GM15510 (cell line): ENCODE results near the gene SIRT7.

Source experiments
- POLR2A ChIP-seq: IDR thresholded peaks from 3 replicates; pipeline ENCODE4 v1.6.1; 2011; ENCODE audit warnings: borderline replicate concordance; ENCODE audit not compliant: insufficient read length; ENCODE audit errors: extremely low read depth

SIRT7 gene

DNA sequence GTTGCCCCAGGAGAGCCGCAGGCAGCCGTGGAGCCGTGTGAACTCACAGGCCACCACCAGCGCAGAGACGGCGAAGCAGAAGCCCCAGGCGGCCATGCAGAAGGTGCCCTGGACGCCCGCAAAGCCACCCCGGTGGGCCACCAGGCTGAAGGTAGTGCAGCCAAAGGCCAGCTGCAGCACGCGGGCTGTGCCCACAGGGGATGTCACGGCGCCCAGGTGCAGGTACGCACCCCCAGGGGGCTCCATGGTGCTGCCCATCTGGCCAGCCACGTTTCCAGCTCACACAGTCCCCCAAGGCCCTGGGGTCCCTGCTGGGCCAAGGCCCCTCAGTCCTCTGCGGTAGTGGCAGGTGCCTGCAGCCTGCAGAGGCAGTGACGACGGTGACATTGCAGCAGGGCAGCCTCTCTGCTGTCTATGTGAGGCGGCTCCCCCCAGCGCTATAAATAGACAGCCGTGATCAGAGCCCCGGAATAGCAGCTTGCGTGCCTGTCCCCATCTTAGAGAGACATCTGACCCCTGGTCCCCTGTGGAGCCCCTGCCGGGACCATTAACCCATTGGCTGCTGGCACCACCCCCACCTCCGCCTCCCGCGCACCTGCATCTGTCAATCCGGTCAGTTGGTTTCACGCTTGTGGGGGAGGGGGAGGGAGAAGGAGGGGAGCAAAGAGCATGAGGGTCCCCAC lies 23.6 kb upstream of the SIRT7 start:
- no peak for TF ChIP-seq POLR2A

DNA sequence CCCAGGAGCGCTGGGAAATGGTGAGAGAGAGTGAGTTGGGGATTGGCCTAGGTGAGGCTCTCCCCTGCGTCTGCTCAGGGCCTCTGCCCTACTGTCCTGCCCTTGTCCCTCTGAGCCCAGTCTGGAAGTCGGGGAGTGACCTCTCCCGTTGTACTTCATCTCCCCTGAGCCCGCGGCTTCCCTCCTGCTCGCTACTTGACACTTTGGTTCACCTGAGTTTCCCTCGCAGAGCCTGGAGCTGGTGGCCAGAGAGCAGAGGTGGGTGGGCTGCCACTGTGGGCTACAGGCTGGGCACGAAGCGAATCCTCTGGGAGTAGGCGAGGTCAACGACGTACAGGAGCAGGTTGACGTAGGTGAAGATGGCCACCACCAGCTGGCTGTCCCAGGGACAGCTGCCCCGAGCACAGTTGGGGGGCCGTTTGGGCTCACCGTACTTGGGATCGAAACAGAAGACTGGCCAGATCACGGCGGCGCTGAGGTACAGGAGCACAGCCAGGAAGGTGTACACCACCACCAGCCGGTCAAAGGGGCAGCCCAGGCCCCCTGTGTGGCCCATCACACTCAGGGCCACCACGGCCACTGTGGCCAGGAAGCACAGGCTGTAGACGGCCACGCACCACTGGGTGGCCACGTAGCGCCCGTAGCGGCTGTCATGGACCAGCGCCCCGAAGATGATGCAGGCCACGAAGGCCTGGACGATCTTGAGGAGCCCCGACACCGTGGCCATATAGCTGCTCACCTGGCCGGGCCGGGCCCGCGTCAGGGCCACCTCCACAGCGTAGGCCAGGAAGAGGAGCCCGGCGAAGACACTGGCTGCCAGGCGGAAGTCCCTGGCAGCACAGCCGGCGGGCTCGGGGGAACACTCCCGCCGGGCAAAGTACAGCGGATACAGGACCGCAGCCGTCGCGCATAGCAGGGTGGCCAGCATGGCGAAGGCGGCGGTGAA lies 22.8 kb upstream of the SIRT7 start:
- TF ChIP-seq POLR2A, result no peak

DNA sequence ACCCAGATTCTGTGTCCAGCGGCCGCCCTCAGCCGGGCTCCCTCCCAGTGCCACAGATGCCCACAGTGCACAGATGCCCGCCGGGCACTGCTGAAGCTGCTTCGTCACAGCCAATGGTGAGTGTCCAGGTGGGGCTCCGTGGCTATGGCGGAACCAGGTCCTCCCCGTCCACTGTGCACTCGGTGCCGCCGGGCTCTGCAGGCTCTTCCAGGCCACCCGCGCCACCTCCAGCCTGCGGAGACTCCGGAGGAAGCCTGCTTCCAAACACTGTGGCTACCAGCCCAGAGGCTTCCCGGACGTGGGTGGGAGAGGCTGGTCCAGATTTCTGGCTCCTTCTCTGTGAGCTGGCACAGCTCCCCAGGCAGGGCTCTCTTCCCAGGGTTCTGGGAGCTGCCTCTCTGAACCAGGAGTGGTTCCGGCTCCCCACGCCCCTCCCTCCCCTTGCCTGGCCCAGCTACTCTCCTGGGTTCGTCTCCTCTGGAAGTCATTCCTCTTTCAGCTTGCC lies 22.0 kb upstream of the SIRT7 start:
- no peak for TF ChIP-seq POLR2A

DNA sequence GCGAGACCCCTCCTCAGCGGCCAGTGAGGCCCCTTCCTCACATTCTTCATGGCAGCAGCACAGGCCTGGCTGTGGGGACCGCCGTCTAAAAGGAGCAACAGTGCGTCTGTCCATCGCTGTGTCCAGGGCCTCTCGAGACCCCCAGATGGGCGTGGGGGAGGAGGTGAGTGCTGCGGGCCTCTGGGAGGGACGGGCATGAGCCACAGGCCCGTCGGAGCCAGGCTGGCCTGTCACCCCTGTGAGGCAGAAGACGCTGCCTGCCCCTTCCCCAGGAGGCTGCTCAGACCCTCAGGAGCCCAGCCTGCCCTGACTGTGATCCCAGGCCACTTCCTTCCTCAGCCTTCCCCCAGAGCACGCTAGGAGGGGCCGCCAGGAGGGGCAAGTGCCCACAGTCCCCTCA lies 21.2 kb upstream of the SIRT7 start:
- TF ChIP-seq POLR2A, result no peak

DNA sequence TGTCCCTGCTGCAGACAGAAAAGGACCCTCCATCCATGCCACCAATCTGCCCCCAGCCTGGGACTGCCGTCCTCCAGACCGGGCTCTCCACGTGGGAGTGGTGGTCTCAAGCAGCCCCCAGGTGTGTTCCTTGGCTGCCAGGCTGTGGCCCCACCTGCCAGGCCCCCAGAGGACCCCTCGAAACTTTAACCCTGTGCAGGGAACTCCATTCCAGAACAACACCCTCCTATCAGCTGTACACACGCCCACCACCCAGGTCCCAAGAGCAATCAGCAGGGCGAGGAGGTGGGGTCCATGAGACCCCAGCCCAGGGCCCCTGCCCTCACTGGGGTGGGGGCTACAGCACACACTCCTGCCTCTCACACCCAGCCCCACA lies 17.7 kb upstream of the SIRT7 start:
- TF ChIP-seq POLR2A, result no peak

DNA sequence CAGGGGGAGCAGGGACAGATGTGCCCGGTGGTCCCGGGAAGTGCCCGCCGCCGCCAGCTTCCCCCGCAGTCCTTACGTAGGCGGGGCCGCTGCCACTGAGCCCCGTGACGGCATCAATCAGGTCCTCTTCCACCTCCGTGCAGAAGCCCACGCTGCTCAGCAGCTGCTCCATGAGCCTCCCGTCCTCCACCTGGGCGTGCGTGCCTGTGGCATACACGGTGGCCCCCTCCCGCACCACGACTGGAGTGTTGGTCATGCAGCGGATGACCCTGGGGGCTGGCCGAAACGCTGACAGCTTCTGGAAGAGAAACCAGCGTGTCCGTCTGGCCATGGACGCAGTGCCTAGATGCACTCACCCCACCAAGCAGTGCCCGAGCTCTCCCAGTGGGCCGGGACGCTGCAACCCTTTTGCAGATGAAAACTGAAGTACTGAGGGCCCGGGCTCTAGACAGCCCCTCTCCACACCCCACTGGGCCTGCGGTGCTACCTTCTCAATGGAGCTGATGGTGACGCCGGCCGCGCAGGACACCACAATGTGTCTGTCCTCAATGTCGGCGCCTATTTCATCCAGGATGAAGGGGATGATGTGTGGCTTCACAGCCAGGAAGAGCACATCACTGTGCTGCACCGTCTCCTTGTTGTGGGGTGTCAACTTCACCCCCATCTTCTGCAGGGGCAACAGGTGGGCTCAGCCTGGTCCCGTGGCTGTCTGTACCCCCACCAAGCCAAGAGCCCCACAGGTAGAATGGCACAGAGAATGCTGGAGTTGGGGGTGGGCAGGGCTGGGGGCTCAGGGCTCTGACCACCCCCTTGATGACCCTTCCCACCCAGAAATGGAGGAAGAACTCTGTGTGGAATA lies 17.1 kb upstream of the SIRT7 start:
- TF ChIP-seq POLR2A, result no peak

DNA sequence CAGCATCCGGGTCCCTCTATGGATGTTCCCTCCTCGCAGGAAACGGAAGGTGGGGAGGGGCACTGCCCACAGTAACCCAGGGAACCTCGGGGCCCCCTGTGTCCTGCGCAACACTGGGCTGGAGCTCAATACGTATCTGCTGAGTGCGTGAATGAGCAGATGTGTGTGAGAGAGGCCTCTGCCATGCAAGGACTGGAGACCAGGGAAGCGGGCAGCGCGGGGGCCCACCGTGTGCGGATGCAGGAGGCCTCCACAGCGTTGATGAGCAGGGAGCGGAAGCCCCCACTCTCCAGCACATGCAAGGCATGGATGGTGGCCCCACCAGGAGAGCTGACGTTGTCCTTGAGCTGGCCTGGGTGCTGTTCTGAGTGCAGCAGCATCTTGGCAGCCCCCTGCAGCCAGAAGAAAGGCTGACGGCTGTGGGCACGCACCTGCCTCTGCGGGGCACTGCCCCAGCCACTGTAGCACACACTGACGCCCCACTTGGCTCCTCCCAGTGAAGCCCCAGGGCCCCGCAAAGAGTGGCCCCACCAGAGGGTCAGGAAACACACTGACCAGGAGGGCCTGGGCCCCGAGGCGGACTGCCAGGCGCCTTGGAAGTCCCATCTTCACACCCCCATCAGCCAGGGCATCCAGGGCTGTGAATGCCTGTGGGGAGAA lies 16.3 kb upstream of the SIRT7 start:
- no peak for TF ChIP-seq POLR2A

DNA sequence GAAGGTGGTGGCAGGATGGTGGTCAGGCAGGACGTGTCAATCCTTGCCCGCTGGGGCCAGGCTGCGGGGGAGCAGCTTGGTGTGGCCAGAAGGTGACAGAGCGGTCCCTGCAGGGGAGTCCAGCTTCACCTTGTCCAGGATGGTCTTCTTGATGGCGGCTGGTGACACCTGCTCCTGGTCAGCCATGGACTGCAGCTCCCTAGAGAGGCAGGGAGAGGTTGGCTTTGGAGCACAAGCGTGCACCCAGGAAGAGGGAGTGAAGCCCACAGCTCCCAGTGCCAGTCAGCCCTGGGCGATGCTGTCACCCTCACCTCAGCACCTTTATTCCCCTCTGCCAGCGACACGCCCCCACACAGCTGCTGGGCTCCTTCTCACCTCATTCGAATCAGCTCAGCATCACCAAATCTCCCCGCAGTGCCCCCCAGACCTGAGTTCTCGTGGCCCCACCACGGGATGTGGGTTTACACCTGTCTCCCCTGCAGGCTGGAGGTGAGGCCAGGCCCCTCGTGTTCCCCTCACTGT lies 15.3 kb upstream of the SIRT7 start:
- TF ChIP-seq POLR2A, result peak; percentile 11

DNA sequence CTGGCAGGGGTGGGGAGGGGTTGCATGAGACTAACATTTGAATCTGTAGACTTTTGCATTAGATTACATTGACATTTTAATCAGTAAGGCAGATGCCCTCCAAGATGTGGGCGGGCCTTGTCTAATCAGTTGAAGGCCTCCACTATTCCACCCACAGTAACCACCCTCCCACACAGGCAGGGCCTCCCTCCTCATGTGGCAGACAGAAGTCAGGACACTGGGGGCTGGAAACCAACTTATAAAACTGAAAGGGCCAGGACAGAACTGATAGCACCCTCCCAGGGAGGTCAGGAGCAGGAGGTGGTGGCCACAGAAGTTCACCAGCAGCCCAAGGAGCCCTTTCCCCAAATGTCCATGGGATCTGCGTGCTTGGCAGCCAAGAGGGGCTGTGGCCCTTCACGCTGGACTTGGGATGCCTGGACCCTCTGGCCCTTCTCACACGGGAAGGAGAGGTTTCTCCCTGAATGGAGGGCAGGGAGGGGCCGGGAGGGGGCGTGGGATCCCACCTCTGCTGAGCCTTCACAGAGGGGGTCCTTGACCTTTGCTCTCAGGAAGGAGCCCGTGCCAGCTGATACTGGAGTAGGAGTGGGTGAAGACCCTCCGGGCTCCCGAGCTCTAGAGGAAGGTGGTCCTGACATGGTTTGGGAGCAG lies 14.5 kb upstream of the SIRT7 start:
- no peak for TF ChIP-seq POLR2A

DNA sequence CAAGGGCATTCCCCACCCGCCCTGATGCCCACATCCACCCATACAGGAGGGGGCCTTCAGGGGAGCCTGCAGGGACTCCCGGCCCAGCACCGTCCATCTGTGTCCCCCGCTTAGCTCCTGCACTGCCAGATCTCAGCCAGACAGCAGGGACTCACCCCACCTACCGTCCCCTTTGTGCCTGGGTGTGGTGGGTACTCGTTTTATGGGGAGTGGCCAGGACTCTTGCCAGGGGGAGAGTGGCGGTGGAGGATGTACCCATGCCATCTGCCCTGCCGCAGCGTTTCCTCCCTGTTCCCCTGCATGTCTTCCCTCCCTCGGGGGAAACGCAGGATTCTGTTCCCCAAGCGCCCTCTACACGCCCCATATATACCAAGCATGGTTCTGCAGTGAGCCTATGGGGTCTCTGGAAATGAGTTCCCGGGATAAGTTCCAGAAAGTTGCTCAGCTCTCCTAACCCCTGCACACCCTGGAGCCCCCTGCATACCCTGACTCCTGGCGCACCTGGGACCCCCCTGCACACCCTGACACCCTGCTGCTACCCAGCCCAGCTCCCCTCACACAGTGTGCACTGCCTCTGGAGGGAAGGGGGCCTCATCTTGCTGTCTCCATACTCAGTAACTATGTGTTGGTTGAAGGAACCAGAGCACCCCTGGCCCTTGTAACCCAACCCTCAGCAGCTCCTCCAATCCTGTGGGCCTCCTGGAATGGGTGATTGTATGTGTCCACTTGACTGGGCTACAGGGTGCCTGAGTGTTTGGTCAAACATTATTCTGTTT lies 13.8 kb upstream of the SIRT7 start:
- no peak for TF ChIP-seq POLR2A

DNA sequence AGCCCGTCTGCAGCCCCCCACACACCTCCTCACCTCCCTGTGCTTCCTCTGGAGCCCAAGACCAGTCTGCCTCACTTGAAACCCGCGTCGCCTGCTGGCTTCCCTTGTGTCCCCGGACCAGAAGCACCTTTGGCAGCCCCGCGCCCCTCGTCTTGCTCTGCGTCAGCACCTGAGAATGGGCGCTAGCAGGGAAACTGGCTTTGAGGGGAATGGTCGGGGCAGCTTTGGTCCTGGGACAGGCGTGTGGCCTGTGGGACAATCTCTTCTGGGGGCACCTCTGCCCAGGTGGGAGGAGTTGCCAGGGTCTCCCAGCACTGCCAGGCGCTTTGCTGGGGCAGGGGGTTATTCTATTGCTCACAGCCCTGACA lies 13.2 kb upstream of the SIRT7 start:
- TF ChIP-seq POLR2A, result no peak

DNA sequence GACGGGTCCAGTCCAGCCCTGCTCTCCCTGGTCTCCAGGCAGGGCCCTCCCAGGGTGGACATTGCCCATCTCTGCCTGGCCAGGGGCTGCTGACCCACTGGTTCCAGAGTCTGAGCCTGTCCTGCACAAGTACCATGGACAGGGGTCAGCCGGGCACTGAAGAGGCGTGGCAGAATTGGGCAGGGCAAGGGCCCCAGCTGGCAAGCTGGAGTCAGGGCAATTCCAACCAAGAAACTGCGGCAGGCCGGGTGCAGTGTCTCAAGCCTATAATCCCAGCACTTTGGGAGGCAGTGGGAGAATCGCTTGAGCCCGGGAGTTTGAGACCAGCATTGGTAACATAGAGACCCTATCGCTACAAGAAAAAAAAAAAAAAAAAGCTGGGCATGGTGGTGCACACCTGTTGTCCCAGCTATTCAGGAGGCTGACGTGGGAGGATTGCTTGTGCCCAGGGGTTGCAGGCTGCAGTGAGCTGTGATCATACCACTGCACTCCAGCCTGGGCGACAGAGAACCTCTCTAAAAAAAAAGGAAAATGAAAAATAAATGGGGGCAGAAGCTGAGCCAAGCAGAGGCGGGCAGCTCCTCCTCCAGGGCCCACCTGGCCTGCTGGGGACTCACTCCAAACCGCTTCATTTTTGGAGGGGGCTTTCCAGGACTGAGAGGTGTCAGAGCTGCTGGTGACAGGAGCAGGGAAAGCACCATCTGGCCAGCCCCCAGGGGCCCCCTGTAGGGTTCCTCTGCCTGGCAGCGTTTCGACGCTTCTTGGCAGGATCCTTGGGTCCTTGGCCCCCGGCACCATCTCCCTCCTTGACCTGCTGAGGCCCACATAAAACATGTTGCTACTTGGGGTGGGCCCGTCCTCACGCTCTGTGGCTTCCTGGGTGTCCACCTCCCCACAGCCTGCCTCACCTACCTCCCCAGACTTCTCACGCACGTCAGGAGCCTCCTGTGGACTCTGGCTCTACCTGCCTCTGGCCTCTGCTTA lies 12.5 kb upstream of the SIRT7 start:
- no peak for TF ChIP-seq POLR2A
